Gastroesophageal sphincter (tissue), 4 donors: ENCODE data around the gene ELP4. TPM values are rescaled to one million over a fixed set of nuclear protein-coding genes. Genes with fewer than 3 reads are reported as not detected.

Source experiments
- ATAC-seq: fragments of 150-250 bp; one replicate; pipeline ENCODE4 v1.9.1; 2016; ENCODE audit warnings: mild to moderate bottlenecking, moderate library complexity
- H3K27ac ChIP-seq, 4 donors: fragments of 200-600 bp; sonication (generic) in 3 of 4; 1 replicate in 3 of 4; 2 replicates in 1 of 4; pipeline ENCODE4 v1.5.1; 2016 to 2019
- H3K27me3 ChIP-seq: fragments of 200-600 bp; sonication (generic); one replicate; pipeline ENCODE4 v1.5.1; 2019
- H3K36me3 ChIP-seq, 2 donors: fragments of 200-600 bp; sonication (generic); one replicate each; pipeline ENCODE4 v1.5.1; 2019; ENCODE audit warnings: control low read depth in 1 of 2
- H3K4me1 ChIP-seq, 3 donors: fragments of 200-600 bp; sonication (generic); 1 replicate in 2 of 3; 2 replicates in 1 of 3; pipeline ENCODE4 v1.5.1; 2016 to 2019; ENCODE audit warnings: control low read depth in 2 of 3
- H3K4me3 ChIP-seq, 2 donors: fragments of 200-600 bp; sonication (generic); one replicate each; pipeline ENCODE4 v1.5.1; 2019; ENCODE audit warnings: mild to moderate bottlenecking in 1 of 2, moderate library complexity in 1 of 2
- H3K9me3 ChIP-seq, 3 donors: fragments of 200-600 bp; sonication (generic); one replicate each; pipeline ENCODE4 v1.5.1; 2017 to 2019; ENCODE audit warnings: control low read depth in 2 of 3
- EP300 ChIP-seq: sonication (generic); formaldehyde crosslinking; IDR thresholded peaks from one replicate; pipeline ENCODE4 v1.6.1; 2017; ENCODE audit warnings: antibody characterized with exemption, mild to moderate bottlenecking
- POLR2A ChIP-seq, 2 donors: fragments of 450-650 bp; IDR thresholded peaks; one replicate each; pipeline ENCODE4 v1.6.1; 2017; ENCODE audit warnings: antibody characterized with exemption in 2 of 2, mild to moderate bottlenecking in 2 of 2, moderate library complexity in 1 of 2
- POLR2AphosphoS5 ChIP-seq: sonication (generic); formaldehyde crosslinking; IDR thresholded peaks from one replicate; pipeline ENCODE4 v1.6.1; 2017; ENCODE audit warnings: antibody characterized with exemption
- WGBS, 2 donors: methylation state at CpG; one replicate each; pipeline ENCODE4 v1.1.5; 2018; ENCODE audit warnings: low coverage in 1 of 2; 5-methylcytosine and 5-hydroxymethylcytosine counted together
- total RNA-seq, 4 donors: library from RNA; depleted of rRNA; stranded (reverse); fragments of >200 nt; gene quantifications; one replicate each; pipeline ENCODE4 v1.1.0, GENCODE V29; 2016
- TF ChIP-seq, protein P1 (sequence below), 4 experiments: fragments of 200-600 bp in 2 of 4; fragments of 450-650 bp in 2 of 4; sonication (generic) in 1 of 4; IDR thresholded peaks; one replicate each; pipeline ENCODE4 v1.5.1; 2017 to 2019; ENCODE audit warnings: antibody characterized with exemption in 4 of 4, mild to moderate bottlenecking in 2 of 4, moderate library complexity in 2 of 4

Gene ELP4
- total RNA-seq, 4 donors from 2014 or later: 20.6 to 33.8 (median 31.6) TPM

- Histone ChIP-seq H3K9me3 (no peaks in the 10 kb centered on the region), H3K27ac (no peak overlapping the region), H3K36me3 (peaks cover 0 to 5% of the 10 kb centered on the region in 2 donors), H3K4me3 (no peak overlapping the region), H3K4me1 (peaks cover 0 to 8% (median 0%) of the 10 kb centered on the region in 3 donors), H3K27me3 (no peaks in the 10 kb centered on the region)
- no peak for ATAC-seq
- TF ChIP-seq POLR2AphosphoS5 (no peak), EP300 (no peak), POLR2A (IDR thresholded peaks at IDR 0.05) (no peak)
- TF ChIP-seq, protein P1, sequence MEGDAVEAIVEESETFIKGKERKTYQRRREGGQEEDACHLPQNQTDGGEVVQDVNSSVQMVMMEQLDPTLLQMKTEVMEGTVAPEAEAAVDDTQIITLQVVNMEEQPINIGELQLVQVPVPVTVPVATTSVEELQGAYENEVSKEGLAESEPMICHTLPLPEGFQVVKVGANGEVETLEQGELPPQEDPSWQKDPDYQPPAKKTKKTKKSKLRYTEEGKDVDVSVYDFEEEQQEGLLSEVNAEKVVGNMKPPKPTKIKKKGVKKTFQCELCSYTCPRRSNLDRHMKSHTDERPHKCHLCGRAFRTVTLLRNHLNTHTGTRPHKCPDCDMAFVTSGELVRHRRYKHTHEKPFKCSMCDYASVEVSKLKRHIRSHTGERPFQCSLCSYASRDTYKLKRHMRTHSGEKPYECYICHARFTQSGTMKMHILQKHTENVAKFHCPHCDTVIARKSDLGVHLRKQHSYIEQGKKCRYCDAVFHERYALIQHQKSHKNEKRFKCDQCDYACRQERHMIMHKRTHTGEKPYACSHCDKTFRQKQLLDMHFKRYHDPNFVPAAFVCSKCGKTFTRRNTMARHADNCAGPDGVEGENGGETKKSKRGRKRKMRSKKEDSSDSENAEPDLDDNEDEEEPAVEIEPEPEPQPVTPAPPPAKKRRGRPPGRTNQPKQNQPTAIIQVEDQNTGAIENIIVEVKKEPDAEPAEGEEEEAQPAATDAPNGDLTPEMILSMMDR (IDR thresholded peaks at IDR 0.05): no peak
- 90 to 93% methylated on average over 4 of the region's 4 CpGs for WGBS, 2 donors
Observed at GRCh38 chr11:31780078-31780477, 270.5 kb downstream of the ELP4 start.

GRCh38 chr11:31780480-31780971, 271.0 kb downstream of the ELP4 start:
- Histone ChIP-seq H3K27ac (no peak overlapping the region), H3K9me3 (no peaks in the 10 kb centered on the region), H3K36me3 (peaks cover 0 to 5% of the 10 kb centered on the region in 2 donors), H3K4me1 (peaks cover 0 to 8% (median 0%) of the 10 kb centered on the region in 3 donors), H3K4me3 (no peak overlapping the region), H3K27me3 (no peaks in the 10 kb centered on the region)
- WGBS, 2 donors: 63 to 84% methylated on average over 5 of the region's 5 CpGs
- TF ChIP-seq EP300: no peak
- no peak for TF ChIP-seq POLR2AphosphoS5
- no peak for ATAC-seq

DNA sequence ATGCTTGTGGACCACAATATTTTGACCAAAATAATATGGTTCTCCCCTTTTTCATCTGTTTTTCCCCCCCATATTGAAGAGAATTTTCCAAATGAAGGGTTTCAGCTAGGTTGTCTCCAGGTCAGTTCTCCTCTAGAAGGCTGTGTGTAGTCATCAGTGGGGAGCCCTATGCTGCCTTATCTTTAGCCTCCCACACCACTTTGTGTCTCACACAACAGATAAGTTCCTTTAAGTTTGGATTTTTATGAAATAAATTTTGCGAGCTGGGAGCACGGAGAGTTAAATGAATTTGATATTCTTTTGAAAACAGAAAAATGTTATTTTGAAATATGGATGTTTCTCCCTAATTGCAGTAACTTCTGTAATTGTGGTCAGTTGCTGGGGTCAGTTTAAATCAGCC, 272.7 kb downstream of the ELP4 start:
- H3K27ac ChIP-seq: no peak overlapping the region
- TF ChIP-seq POLR2AphosphoS5 (no peak), EP300 (no peak), POLR2A (IDR thresholded peaks at IDR 0.05) (no peak)
- TF ChIP-seq, protein P1 (IDR thresholded peaks at IDR 0.05): no peak
- H3K4me1 ChIP-seq: peaks cover 0 to 8% (median 0%) of the 10 kb centered on the region in 3 donors
- no peaks in the 10 kb centered on the region for H3K9me3 ChIP-seq
- no peaks in the 10 kb centered on the region for H3K27me3 ChIP-seq
- peaks cover 0 to 5% of the 10 kb centered on the region in 2 donors for H3K36me3 ChIP-seq
- no peak for ATAC-seq
- H3K4me3 ChIP-seq: no peak overlapping the region
- WGBS, 2 donors: 100% methylated on average over 2 of the region's 2 CpGs

DNA sequence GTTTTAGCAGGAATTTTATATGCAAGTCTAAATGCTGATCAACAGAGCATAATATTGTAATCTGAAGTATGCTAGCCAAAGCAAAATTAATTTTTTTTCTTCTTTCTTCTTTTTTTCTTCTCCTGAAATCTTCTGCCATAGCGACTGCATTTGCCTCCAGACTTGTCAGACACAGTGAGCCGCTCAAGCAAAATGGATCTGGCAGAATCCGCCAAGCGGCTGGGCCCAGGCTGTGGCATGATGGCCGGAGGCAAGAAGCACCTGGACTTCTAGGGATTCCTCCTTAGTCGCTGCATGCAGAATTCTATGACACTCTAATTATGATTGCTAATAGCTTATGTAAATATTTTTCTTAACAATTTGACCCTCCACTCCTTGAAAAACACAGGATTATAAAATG, 273.7 kb downstream of the ELP4 start:
- Histone ChIP-seq H3K36me3 (peaks cover 0 to 5% of the 10 kb centered on the region in 2 donors), H3K4me3 (no peak overlapping the region), H3K27ac (no peak overlapping the region), H3K9me3 (no peaks in the 10 kb centered on the region), H3K4me1 (peaks cover 0 to 8% (median 0%) of the 10 kb centered on the region in 3 donors), H3K27me3 (no peaks in the 10 kb centered on the region)
- ATAC-seq: no peak
- 95 to 100% methylated on average over 5 to 6 of the region's 6 CpGs for WGBS, 2 donors
- TF ChIP-seq POLR2AphosphoS5 (no peak), POLR2A (IDR thresholded peaks at IDR 0.05) (no peak), EP300 (no peak)
- TF ChIP-seq, protein P1 (IDR thresholded peaks at IDR 0.05): no peak

- Histone ChIP-seq H3K36me3 (peaks cover 0 to 5% of the 10 kb centered on the region in 2 donors), H3K27me3 (no peaks in the 10 kb centered on the region), H3K27ac (no peak overlapping the region), H3K4me1 (peaks cover 0 to 8% (median 0%) of the 10 kb centered on the region in 3 donors), H3K9me3 (no peaks in the 10 kb centered on the region), H3K4me3 (no peak overlapping the region)
- no peak for TF ChIP-seq POLR2AphosphoS5
- TF ChIP-seq EP300: no peak
- TF ChIP-seq POLR2A (IDR thresholded peaks at IDR 0.05): no peak
- TF ChIP-seq, protein P1 (IDR thresholded peaks at IDR 0.05): no peak
- WGBS, 2 donors: 96 to 100% methylated on average over 2 of the region's 2 CpGs
- ATAC-seq: no peak
Observed at GRCh38 chr11:31784611-31785010, 275.0 kb downstream of the ELP4 start.
